Esophagus mucosa (tissue), 1 donor: ENCODE data around the gene CRHR1. TPM values are rescaled to one million over a fixed set of nuclear protein-coding genes. Genes with fewer than 3 reads are reported as not detected.

Source experiments
- ATAC-seq: fragments of 200-7000 bp; cut with Tn5 transposase; one replicate; pipeline ENCODE4 v1.9.1; 2020
- total RNA-seq: library from RNA; stranded (reverse); gene quantifications from one replicate; pipeline ENCODE4 v1.2.4, GENCODE V29; 2023
- donor health status: DM: yes; HTN: yes; CAD: no.

The CRHR1 gene
- total RNA-seq, 1 donor from 2014 or later: 0.40 TPM

- no peak for ATAC-seq
Measured at GRCh38 chr17:45870342-45870974, 86.3 kb downstream of the CRHR1 start.

DNA sequence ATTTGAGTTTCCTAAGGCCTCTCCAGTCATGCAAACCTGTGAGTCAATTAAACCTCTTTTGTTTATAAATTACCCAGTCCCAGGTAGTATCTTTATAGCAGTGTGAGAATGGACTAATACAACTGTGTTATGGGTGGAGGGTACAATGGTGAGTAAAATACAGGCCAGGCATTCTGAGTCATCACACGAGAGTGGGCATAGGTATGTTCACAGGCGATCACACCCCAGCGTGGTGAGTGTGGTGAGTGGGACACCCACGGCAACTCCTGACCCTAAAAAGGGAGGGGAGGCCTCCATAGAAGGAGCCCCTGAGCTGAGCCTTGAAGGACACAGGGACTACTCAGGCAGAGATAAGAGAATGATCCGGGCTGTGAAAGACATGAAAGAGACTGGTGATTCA lies 87.6 kb downstream of the CRHR1 start:
- no peak for ATAC-seq

DNA sequence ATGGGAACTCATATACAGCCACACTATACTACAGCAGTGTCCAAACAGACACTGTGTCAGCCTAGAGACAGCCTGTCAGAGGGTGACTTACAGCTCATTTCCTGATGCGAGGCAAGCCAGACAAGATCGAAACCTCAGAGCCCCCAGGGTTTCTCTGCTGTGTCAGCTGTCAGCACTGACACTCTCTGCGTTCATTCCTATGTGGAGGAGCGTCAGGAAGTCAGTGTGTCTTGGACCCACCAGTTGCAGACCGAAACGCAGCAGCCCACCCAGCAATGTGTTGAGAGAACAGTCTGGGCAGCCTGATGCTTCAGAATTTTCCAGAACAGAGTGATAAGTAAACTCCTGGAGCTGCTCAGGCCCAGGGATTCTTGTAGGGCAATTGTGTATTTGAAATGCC lies 89.6 kb downstream of the CRHR1 start:
- no peak for ATAC-seq

GRCh38 chr17:45874151-45874550 lies 90.0 kb downstream of the CRHR1 start:
- ATAC-seq: no peak

DNA sequence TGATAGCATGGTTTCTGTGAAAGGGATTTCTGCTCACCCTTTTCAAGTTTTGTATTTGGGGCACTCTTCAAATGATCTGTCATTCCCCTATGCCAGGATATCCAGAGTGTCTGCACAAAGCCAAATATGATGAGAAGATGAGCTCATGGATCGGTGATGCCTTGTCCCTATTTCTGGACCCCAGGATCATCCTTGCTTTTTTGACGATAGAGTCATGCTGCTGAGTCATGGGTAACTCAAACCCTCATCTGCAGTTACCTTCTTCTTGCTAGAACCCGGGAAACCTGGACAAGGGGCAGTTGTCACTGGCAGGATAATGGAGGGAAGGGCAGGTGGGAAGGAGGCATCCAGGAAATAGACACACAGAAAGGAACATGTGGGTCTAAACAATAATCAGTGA lies 92.4 kb downstream of the CRHR1 start:
- ATAC-seq: no peak

- no peak for ATAC-seq
Measured at GRCh38 chr17:45877467-45877866, 93.3 kb downstream of the CRHR1 start.

GRCh38 chr17:45883063-45883462 lies 98.9 kb downstream of the CRHR1 start:
- no peak for ATAC-seq

Other genes starting within 250 kb of the CRHR1 start
- gene SPPL2C, start 60.6 kb downstream of the CRHR1 start, total RNA-seq: not detected
- 0.88 TPM for gene MAPT, start 110.2 kb downstream of the CRHR1 start, total RNA-seq
- not detected for gene STH, start 214.9 kb downstream of the CRHR1 start, total RNA-seq